Measurements from ENCODE around the gene P2RY13. TPM values are rescaled to one million over a fixed set of nuclear protein-coding genes. Genes with fewer than 3 reads are reported as not detected.

P2RY13 gene
- total RNA-seq, 1 donor from 2014 or later = not detected

DNA sequence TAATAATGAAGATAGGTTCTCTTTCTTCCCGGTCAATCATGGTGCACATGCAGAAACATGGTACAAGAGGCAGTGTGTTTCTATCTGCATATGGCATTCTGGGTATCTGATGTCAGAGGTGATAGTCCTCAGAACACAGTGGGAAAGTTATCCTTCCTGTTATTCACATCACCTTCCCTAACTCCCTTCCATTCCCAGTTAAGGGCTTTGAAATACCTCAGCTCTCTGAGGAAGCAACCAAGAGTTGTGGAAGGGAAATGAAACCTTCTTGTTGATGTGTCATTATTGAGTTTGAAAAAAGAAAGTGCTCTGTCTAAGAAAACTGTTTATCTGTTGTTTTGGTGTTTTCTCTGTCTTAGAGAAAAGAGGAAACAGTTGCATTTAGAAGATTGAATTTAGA, 21.9 kb upstream of the P2RY13 start:
- Mint-ChIP-seq H3K9me3 (no peaks in the 10 kb centered on the region), H3K27me3 (no peaks in the 10 kb centered on the region), H3K27ac (no peak overlapping the region), H3K36me3 (no peaks in the 10 kb centered on the region), H3K4me1 (ENCODE audit: unreplicated experiment) (no peaks in the 10 kb centered on the region), H3K4me3 (no peak overlapping the region)
- no peak for DNase-seq (ENCODE audit: extremely low spot score, unreplicated experiment)
- TF ChIP-seq, protein P1, sequence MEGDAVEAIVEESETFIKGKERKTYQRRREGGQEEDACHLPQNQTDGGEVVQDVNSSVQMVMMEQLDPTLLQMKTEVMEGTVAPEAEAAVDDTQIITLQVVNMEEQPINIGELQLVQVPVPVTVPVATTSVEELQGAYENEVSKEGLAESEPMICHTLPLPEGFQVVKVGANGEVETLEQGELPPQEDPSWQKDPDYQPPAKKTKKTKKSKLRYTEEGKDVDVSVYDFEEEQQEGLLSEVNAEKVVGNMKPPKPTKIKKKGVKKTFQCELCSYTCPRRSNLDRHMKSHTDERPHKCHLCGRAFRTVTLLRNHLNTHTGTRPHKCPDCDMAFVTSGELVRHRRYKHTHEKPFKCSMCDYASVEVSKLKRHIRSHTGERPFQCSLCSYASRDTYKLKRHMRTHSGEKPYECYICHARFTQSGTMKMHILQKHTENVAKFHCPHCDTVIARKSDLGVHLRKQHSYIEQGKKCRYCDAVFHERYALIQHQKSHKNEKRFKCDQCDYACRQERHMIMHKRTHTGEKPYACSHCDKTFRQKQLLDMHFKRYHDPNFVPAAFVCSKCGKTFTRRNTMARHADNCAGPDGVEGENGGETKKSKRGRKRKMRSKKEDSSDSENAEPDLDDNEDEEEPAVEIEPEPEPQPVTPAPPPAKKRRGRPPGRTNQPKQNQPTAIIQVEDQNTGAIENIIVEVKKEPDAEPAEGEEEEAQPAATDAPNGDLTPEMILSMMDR (conservative IDR thresholded peaks at IDR 0.05) = no peak

DNA sequence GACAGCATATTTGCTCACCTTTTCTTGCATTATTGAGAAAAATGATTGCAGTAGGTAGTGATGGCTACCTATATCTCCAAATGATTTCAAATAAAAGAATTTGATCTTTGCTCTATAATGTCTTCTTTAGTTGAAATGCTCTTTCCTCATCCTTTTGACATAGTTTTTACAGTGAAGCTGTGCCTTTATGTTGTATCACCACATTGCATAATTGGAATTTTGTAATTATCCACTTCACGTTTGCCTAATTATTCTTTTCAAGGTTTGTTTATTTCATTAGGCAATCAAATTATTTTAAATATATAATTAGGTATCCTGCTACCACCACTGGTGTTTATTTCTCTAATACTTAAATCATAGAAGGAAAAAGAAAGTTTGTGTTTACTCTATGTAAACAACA, 21.3 kb upstream of the P2RY13 start:
- no peak for DNase-seq (ENCODE audit: extremely low spot score, unreplicated experiment)
- H3K36me3 Mint-ChIP-seq = no peaks in the 10 kb centered on the region
- no peaks in the 10 kb centered on the region for H3K9me3 Mint-ChIP-seq
- H3K4me1 Mint-ChIP-seq (ENCODE audit: unreplicated experiment) = no peaks in the 10 kb centered on the region
- no peak overlapping the region for H3K4me3 Mint-ChIP-seq
- H3K27ac Mint-ChIP-seq = no peak overlapping the region
- TF ChIP-seq, protein P1 (conservative IDR thresholded peaks at IDR 0.05) = no peak
- no peaks in the 10 kb centered on the region for H3K27me3 Mint-ChIP-seq

DNA sequence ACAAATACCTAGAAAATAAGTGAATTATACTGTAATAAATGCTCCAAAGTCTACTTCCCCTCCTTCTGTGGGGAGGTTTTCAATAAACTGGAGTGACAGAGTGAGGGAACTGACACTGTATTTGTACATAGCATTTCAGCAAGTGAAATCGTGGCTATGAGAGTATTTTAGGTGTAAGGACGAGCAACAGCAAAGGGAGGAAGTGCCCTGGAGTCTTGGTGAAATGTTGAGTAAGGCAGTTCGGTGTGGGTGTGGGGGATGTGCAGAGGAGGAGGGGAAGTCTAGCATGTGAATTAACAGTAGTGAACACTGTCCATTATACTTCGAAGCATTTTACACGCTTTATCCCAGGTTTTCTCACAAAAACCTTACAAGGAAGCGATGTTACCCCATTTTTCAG, 18.1 kb upstream of the P2RY13 start:
- TF ChIP-seq, protein P1 (conservative IDR thresholded peaks at IDR 0.05) = no peak
- DNase-seq (ENCODE audit: extremely low spot score, unreplicated experiment) = no peak
- Mint-ChIP-seq H3K36me3 (no peaks in the 10 kb centered on the region), H3K27ac (no peak overlapping the region), H3K27me3 (no peaks in the 10 kb centered on the region), H3K9me3 (no peaks in the 10 kb centered on the region), H3K4me1 (ENCODE audit: unreplicated experiment) (no peaks in the 10 kb centered on the region), H3K4me3 (no peak overlapping the region)

DNA sequence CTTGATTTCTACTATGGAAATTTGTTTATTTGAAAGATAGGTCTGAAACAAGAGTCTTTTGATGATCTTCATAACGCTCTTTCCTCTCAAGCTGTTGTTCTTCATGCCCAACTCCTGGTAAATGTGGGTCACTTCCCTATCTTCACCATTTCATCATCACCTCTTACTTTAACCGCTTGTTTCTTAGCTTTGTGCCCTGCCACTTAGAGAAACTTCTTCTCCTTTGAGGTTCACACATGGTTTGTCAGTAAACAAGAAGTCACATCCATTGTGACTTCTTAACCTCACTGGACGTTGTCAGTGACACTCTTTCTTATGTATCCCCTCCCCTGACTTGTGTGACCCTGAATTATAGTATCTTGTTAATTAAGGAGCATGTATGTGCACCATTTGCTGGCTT, 16.9 kb upstream of the P2RY13 start:
- H3K27me3 Mint-ChIP-seq = no peaks in the 10 kb centered on the region
- TF ChIP-seq, protein P1 (conservative IDR thresholded peaks at IDR 0.05) = no peak
- H3K4me1 Mint-ChIP-seq (ENCODE audit: unreplicated experiment) = no peaks in the 10 kb centered on the region
- H3K4me3 Mint-ChIP-seq = no peak overlapping the region
- no peaks in the 10 kb centered on the region for H3K9me3 Mint-ChIP-seq
- no peak for DNase-seq (ENCODE audit: extremely low spot score, unreplicated experiment)
- H3K36me3 Mint-ChIP-seq = no peaks in the 10 kb centered on the region
- no peak overlapping the region for H3K27ac Mint-ChIP-seq

DNA sequence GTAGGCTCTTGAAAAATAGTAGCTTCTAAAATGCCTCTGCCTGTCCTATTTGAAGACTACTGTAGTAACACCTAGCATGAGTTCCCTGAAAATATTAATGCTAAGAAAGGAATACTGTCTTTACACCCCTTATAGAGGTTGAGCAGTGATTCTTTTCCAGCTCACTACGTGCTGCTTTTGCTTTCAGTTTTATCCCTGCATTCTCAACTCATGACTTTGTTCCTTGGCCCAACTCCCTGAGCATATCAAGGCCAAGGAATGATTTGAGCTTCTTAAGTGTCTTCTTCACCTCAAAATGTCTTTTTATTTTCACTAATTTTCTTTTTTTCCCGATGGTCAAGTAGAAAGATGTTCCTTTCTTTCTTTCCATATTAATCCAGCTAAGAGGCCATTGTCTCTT, 16.5 kb upstream of the P2RY13 start:
- no peak overlapping the region for H3K4me3 Mint-ChIP-seq
- no peak for DNase-seq (ENCODE audit: extremely low spot score, unreplicated experiment)
- no peaks in the 10 kb centered on the region for H3K36me3 Mint-ChIP-seq
- no peaks in the 10 kb centered on the region for H3K27me3 Mint-ChIP-seq
- H3K27ac Mint-ChIP-seq = no peak overlapping the region
- H3K4me1 Mint-ChIP-seq (ENCODE audit: unreplicated experiment) = no peaks in the 10 kb centered on the region
- no peaks in the 10 kb centered on the region for H3K9me3 Mint-ChIP-seq
- TF ChIP-seq, protein P1 (conservative IDR thresholded peaks at IDR 0.05) = no peak

DNA sequence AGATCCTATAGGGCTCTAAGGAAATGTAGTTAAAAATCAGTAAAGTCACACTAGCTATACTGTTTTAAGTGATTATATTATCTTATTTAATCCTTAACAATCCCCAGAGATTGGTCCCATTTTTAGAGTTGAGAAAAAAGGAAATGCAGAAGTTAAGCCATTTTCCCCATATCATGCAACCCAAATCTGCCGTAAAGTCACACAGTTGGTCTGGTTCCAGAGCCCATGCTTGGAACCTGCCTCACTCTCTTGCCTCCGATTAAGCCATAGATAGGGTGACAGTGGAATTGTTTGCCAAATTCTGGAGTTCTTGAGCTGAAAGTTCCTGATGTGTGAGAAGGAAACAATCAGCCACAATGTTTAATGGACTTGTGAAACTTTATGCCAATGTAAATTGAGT, 2.3 kb upstream of the P2RY13 start:
- H3K4me1 Mint-ChIP-seq (ENCODE audit: unreplicated experiment) = no peaks in the 10 kb centered on the region
- no peaks in the 10 kb centered on the region for H3K36me3 Mint-ChIP-seq
- H3K27ac Mint-ChIP-seq = no peak overlapping the region
- no peaks in the 10 kb centered on the region for H3K9me3 Mint-ChIP-seq
- TF ChIP-seq, protein P1 (conservative IDR thresholded peaks at IDR 0.05) = no peak
- no peak for DNase-seq (ENCODE audit: extremely low spot score, unreplicated experiment)
- H3K27me3 Mint-ChIP-seq = no peaks in the 10 kb centered on the region
- no peak overlapping the region for H3K4me3 Mint-ChIP-seq

All from type B pancreatic cell (in vitro differentiated cells).